Upper lobe of right lung (tissue), 1 donor: ENCODE results near the gene ARMH3. TPM values are rescaled to one million over a fixed set of nuclear protein-coding genes. Genes with fewer than 3 reads are reported as not detected.

Experiments
- ATAC-seq: fragments of 200-7000 bp; cut with Tn5 transposase; one replicate; pipeline ENCODE4 v1.9.1; 2020; ENCODE audit warnings: mild to moderate bottlenecking, moderate library complexity
- DNase-seq: peaks from one replicate; pipeline ENCODE4 v3.0.0-alpha.2; 2020
- H3K27ac ChIP-seq: fragments of 200-600 bp; one replicate; pipeline ENCODE4 v1.8.0; 2022
- H3K27me3 ChIP-seq: fragments of 200-600 bp; one replicate; pipeline ENCODE4 v1.8.0; 2022; ENCODE audit warnings: mild to moderate bottlenecking
- H3K36me3 ChIP-seq: fragments of 200-600 bp; one replicate; pipeline ENCODE4 v1.8.0; 2022
- H3K4me1 ChIP-seq: fragments of 200-600 bp; one replicate; pipeline ENCODE4 v1.8.0; 2022
- H3K4me3 ChIP-seq: fragments of 200-600 bp; one replicate; pipeline ENCODE4 v1.8.0; 2022; ENCODE audit warnings: mild to moderate bottlenecking
- H3K9me3 ChIP-seq: fragments of 200-600 bp; one replicate; pipeline ENCODE4 v1.8.0; 2022
- CTCF ChIP-seq: fragments of 200-600 bp; IDR thresholded peaks from one replicate; pipeline ENCODE4 v1.8.0; 2022; ENCODE audit warnings: antibody characterized with exemption
- intact Hi-C: fragments of 100-400 bp; cut with DNase I; formaldehyde crosslinking; loops from one replicate; pipeline ENCODE4 v1.11.0; 2022
- total RNA-seq: library from RNA; stranded (reverse); fragmentation: NEBNext Ultra II Directional; extraction: Animal tissue kit (Norgen Biotek cat#: 25700); gene quantifications from one replicate; pipeline ENCODE4 v1.2.1, GENCODE V29; 2021
- donor health status: DM: no; HTN: yes; CAD: no; lungs with severe emphysema.

Gene ARMH3
- total RNA-seq, 1 donor from 2014 or later = 37.2 TPM

- no peak overlapping the region for H3K4me3 ChIP-seq
- no peak overlapping the region for H3K27ac ChIP-seq
- H3K4me1 ChIP-seq = peaks cover 5% of the 10 kb centered on the region
- ATAC-seq (peak; percentile 55), DNase-seq (no peak)
- H3K27me3 ChIP-seq = no peaks in the 10 kb centered on the region
- intact Hi-C loops = no loop called here
- no peak for TF ChIP-seq CTCF
- H3K36me3 ChIP-seq = peaks cover 11% of the 10 kb centered on the region
- no peaks in the 10 kb centered on the region for H3K9me3 ChIP-seq
These were observed 152.0 kb downstream of the ARMH3 start for GRCh38 chr10:101903827-101904550.

- no peak overlapping the region for H3K4me3 ChIP-seq
- no peaks in the 10 kb centered on the region for H3K9me3 ChIP-seq
- no peaks in the 10 kb centered on the region for H3K27me3 ChIP-seq
- no peak for TF ChIP-seq CTCF
- intact Hi-C loops = no loop called here
- no peak overlapping the region for H3K27ac ChIP-seq
- ATAC-seq = no peak
- DNase-seq = no peak
- H3K36me3 ChIP-seq = peaks cover 11% of the 10 kb centered on the region
- H3K4me1 ChIP-seq = peaks cover 5% of the 10 kb centered on the region
These were observed 153.2 kb downstream of the ARMH3 start for GRCh38 chr10:101902820-101903145.

- no peak for DNase-seq
These were observed 153.7 kb downstream of the ARMH3 start for GRCh38 chr10:101902032-101902819.

GRCh38 chr10:101901340-101901739, 154.6 kb downstream of the ARMH3 start:
- peaks cover 5% of the 10 kb centered on the region for H3K4me1 ChIP-seq
- DNase-seq (no peak), ATAC-seq (no peak)
- H3K27me3 ChIP-seq = no peaks in the 10 kb centered on the region
- no peak overlapping the region for H3K4me3 ChIP-seq
- peaks cover 11% of the 10 kb centered on the region for H3K36me3 ChIP-seq
- intact Hi-C loops = no loop called here
- H3K9me3 ChIP-seq = no peaks in the 10 kb centered on the region
- TF ChIP-seq CTCF = no peak
- H3K27ac ChIP-seq = no peak overlapping the region

More at GRCh38 chr10:101902032-101902819, 153.7 kb downstream of the ARMH3 start:
- H3K4me1 ChIP-seq = peaks cover 5% of the 10 kb centered on the region
- no peak overlapping the region for H3K27ac ChIP-seq
- peaks cover 11% of the 10 kb centered on the region for H3K36me3 ChIP-seq
- no peaks in the 10 kb centered on the region for H3K9me3 ChIP-seq
- ATAC-seq = no peak
- intact Hi-C loops = no loop called here
- TF ChIP-seq CTCF = no peak
- H3K27me3 ChIP-seq = no peaks in the 10 kb centered on the region
- H3K4me3 ChIP-seq = no peak overlapping the region

GRCh38 chr10:101897633-101898032, 158.3 kb downstream of the ARMH3 start:
- H3K4me1 ChIP-seq = no peaks in the 10 kb centered on the region
- DNase-seq (no peak), ATAC-seq (peak; percentile 19)
- no peaks in the 10 kb centered on the region for H3K27me3 ChIP-seq
- no peak overlapping the region for H3K4me3 ChIP-seq
- no peaks in the 10 kb centered on the region for H3K9me3 ChIP-seq
- H3K36me3 ChIP-seq = no peaks in the 10 kb centered on the region
- H3K27ac ChIP-seq = no peak overlapping the region
- no peak for TF ChIP-seq CTCF
- intact Hi-C loops = no loop called here
